Embryonic facial prominence (tissue), 1 donor: ENCODE measurements around the gene DAPK2.

ENCODE experiments used
- DNase-seq: peaks from one replicate; pipeline ENCODE4 v3.0.0-alpha.2; 2016; ENCODE audit errors: extremely low spot score

DAPK2 gene

DNA sequence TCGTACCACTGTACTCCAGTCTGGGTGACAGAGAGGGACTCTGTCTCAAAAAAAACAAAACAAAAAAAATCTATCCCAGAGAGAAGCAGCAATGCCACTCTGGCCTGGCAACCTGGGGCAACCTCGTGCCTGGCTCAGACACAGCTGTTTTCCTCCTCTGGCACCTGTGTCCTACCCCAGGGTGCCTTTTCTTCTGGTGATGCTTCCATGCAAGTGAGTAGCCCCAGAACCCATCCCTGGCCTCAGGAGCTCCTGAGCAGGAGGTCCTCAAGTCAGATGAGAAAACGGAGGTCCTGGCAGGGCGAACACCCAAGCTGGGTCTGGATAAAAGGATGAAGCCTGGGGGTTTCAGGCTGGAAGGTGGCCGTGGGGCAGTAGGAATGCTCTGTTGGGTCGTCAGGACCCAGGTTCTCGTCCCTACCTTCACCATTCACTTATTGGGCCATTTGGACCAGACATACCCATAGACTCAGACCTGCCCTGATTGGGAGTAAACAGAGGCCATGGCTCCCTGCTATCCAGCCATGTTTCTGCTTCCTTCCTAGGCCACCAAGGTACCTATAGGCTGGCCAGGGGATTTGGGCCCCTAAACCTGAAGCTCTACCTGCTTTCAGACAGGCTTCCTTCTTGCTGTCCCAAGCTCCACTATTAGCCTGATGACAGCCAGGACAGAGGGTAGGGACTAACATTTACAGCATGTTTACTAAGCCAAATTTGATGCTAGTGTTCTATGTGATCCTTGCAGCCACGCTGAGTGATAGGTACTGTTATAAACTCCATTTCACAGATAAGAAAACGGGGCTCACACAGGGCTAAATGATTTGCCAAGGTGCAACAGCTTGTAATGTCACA, 102.2 kb downstream of the DAPK2 start:
- no peak for DNase-seq

DNA sequence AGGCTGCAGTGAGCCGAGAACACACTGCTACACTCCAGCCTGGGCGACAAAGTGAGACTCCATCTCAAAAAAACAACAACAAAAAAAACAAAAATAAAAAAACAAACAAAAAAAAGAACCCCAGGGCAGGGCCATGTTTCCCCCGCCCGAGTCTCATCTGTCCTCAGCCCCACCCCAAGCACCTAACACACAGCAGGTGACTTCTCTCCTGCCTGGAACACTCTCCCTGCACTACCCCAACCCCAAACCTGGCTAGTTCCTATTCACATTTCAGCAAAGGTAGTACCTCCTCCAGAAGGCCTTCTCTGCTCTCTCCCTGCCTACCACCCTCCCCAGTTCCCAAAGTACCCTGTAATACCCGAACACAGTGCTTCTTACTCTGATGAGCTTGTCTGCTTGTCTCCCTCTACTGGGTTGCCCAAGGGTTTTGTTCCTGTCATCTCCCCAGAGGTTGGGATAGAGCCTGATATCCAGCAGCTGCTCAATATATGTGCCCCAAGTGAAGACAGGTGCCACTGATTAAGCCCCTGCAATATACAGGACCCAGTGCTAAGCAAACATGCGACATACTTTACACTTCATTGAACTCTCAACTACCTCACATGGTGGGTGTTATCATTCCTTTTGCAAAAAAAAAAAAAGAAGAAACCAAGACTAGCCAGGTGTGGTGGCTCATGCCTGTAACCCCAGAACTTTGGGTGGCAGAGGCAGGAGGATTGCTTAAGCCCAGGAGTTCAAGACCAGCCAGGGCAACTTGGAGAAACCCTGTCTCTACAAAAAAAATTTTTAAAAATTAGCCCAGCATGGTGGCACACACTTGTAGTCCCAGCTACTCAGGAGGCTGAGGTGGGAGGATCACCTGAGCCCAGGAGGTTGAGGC, 103.6 kb downstream of the DAPK2 start:
- no peak for DNase-seq

DNA sequence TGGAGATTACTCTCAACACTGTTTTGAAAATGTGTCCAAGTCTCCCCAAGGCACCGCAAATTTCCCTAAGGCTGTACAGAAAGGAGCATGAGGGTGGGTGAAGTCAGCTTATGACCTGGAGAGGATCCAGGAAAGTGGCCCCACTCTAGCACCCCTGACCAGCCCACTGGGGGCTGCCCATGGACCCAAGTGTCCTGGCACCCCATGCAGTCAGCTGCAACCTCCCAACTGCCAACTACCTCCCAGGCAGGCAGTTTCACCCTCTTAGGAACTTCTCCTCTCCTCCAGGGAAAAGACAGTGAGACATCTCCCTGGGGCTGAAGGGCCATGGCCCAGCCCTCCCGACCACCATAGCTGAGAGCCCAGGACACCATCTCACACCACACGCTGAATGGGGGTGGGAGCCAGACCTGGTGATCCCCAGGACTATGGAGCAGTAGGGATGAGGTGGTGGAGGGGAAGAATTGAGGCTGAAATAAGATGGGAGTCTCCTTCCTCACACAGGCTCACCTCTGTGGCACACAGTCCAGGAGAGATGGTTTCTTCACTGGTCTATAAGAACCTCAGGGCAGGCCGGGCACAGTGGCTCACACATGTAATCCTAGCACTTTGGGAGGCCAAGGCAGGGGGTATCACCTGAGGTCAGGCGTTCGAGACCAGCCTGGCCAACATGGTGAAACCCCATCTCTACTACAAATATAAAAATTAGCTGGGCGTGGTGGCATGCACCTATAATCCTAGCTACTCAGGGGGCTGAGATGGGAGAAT, 104.4 kb downstream of the DAPK2 start:
- DNase-seq: no peak

DNA sequence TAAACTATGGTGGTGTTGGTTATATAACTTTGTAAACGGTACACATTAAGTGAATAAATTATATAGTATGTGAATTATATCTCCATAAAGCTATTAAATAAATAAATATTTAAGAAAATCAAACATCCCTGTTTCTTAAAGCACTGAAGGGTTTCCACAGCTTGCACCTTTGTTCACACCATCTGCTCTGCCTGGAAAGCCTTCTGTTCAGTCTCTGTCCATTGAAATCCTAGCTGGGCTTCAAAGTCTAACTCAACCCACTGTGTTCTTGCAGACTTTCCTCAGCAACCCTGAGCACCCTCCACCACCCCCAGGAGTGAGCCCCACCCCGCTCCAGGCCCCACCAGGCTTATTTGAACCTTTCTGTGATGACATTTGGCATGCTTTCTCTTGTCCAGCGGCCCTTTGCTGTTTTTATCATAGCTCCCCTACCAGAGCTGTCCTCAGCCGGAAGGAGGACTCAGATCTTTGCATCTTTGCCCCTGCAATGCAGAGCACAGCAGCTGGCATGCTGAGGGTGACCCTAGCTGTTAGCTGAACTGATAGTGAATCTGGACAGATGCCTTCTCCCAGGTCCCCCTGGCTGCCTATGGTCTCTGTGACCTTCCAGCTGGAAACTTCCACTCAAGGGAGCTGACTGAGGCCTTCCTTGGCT, 105.2 kb downstream of the DAPK2 start:
- no peak for DNase-seq

DNA sequence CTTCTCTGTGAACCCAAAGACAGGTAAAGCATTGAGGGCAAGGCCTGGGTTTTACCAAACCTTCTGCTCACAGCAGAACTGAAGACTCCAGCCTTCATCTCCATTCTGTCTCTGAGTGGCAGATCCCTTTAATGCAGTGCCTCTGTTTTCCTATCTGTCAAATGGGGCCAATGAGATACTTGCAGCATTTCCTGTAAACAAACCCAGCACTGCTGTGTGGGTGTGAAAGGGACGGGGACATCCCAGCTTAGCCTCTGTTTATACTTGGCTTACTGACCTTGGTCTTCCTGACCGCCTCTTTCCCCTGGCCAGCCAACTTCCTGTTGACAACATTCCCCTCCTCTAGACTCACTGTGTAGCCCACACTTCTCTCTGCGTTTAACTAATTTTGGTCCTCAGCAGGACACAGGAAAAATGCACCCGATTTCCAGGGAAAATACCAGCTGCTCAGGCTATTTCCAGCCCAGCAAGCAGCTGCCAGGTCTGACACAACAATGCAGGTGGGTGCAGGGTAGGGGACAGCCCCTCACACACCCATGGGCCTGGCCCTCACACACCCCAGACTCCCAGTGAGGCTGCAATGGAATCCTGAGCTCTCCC, 106.7 kb downstream of the DAPK2 start:
- no peak for DNase-seq

DNA sequence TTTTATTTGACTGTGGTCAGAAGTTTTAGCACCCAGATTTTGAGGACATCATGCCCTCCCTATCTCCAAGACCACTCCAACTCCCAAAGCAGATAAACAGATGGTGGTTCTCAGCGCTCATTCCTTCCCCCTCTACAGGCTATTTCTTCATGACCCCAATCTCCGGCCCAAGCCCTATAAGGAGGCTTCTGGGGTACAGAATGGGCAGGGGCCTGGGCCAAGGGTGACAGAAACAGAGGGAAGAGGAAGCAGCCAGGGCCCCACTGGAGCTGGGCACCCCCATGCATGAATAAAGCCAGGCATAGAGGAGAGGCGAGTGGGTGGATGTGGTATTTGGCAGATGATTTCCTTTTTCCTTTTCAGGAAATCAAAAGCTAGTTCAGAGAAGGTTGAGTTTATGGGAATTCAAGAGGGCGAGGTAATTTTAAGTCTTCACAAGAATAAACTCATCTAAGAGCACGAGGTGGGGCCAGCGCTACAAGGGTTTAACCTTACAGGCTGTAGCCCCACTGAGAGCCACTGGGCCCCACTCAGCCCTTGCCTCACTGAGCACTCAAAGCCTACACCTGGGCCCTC, 107.7 kb downstream of the DAPK2 start:
- DNase-seq: no peak

DNA sequence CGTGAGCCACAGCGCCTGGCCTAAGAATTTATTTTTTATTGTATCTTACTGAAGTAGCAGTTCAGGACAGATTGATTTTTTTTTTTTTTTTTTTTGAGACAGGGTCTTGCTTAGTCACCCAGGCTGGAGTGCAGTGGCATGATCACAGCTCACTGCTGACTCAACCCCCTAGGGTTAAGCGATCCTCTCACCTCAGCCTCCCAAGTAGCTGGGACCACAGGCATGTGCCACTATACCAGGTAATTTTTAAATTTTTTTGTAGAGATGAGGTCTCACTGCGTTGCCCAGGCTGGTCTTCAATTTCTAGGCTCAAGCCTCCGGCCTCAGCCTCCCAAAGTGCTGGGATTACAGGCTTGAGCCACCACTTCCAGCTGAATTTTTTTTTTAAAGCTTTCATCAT, 112.8 kb downstream of the DAPK2 start:
- no peak for DNase-seq

DNA sequence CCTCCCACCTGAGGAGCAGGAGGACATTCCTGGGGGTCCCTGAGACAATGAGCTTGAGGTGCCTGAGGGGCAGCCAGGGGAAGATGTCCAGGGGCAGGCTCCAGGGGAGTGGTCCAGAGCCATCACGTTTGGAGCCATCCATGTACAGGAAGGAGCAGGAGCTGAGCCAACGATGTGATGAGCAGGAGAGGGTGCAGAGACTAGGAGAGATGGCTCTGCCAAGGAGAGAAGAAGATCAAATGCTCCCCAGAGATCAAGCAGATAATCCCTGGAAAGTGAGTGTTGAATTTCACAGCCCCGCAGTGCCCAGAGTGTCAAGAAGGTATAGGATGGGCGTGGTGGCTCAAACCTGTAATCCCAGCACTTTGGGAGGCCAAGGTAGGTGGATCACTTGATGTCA, 114.7 kb downstream of the DAPK2 start:
- no peak for DNase-seq

DNA sequence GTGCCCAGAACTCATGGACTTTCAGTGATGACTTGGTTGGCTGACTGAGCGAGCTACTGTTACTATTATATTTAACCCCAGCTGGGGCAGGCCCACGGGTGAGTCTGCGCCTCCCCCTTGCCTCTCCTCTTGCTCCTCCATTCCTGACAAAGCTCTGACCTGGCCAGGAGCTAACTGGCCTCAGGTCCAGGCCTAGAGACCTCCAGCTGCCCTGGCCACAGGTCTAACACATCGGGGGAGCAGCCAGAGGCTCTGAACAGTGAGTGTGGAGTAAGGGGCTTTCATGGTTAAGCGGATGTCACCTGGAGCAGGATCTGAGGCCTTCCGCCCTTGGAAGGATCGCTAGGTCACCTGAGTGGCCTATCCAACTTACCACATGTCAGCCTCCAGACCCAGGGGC, 116.3 kb downstream of the DAPK2 start:
- DNase-seq: no peak

DNA sequence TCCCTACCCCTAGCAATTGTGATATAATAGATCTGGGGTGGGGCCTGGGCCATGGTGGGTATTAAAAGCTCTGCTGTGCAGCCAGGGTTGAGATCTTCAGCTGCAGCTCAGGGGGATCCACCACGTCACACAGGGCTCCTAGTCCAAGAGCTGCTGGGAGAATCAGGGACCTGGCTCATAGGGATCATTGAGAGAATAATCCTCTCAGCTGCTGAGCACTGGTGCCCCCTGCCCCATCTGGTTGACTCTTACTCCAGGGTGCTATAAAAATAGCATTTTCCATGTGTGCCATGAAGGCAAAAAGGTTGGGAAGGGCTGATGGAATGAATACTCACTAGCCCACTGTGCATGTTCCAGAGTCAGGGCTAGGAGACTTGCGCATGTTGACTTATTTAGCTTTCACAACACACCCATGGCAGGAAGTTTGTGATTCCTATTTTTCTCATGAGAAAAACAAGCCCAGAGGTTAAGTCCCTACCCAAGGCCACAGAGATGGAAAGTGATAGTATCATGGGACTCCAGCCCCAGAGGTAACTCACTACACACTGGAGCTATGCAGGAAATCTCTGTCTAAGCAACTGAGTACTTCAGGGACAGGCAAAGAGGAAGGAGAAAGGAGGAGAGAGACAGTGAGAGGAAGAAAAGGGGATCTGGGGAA, 118.0 kb downstream of the DAPK2 start:
- DNase-seq: no peak

DNA sequence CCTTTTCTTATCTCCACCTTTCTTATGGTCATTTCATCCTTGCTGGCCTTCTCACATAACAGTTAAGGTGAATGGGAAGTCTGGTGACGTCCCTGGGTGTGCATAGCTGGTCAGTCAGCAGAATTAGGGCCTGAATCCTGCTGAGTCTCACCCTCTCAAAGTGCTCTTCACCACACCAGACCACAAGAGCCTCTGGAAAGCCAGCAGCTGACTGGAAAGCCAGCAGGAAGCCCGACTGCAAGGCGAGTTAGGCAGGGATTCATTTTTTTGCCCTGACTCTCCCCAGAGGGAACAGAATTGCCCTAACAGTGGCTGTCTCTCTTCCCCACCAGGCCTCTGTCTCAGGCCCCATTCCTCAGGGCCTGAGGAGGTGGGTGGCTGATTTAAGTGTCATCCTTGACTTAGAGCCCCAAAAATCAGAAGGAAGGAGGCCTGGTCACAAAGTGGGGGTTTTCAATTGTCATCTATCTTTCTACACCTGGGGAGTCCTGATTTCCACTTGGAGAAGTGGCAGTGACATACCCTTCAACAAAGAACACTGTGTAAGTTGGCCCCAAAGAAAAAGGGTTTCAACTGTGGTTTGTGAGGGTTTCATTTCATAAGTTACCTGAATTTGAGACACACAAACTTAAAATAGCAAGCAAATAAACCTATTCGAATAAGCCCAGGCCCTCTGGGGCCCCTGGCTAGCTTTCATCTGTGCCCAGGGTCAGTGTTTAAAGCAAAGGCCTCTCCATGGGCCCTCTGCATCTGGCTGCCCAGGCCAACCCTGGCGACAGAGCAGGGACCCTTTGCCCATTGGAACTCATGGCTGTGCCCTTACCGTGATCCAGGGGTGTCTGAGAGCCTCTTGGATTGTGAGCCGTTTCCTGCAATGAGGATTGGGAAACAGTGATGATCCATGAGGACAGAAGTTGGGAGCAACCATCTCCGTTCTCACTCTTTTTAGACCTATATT, 122.0 kb downstream of the DAPK2 start:
- no peak for DNase-seq

DNA sequence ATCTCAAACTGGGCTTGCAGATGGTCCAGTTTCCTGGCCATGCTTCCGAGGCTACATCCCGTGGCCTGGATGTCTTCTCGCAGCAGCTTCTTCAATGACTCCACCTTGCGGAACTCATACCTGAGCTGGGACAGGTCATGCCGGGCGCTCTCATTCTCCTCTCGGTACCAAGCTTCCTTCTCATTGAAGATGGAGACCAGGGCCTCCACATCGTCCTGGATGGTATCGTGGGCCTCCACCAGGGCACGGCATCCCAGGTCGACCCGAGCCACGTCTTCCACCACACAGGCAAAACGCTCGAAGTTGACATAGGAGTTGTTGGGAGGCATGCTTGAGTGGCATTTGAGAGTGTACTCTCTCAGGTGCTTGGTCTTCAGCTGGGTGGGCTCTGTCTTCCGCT, 123.4 kb downstream of the DAPK2 start:
- no peak for DNase-seq

DNA sequence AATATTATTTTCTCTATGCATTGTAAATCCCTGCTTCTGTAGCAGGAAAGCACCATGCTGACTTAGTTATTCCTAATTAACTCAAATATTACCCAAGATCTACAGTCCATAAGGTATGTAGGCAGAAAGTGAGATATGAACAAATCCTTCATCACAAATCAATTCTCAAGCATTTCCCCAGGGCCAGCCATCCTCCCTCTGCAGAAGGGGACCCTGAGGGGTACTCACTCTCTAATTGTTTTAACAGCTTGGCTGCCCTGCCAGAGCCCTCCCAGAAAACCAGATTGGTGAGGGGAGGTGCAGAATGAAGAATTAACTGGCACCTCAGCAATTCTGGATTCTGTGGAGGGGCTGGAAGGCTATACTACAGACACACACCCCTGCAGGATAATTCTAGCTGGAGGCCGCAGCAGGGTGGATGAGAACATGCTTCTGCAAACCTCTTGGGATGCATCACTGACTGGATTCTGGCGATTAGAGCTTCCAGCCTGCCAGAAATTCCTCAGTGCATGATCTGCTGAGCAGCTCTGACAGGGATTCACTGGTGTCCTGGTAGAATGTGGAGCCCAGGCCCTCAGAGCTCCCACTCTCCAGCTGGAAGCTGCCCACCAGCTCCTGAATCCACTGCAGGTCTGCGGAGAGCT, 123.9 kb downstream of the DAPK2 start:
- no peak for DNase-seq

DNA sequence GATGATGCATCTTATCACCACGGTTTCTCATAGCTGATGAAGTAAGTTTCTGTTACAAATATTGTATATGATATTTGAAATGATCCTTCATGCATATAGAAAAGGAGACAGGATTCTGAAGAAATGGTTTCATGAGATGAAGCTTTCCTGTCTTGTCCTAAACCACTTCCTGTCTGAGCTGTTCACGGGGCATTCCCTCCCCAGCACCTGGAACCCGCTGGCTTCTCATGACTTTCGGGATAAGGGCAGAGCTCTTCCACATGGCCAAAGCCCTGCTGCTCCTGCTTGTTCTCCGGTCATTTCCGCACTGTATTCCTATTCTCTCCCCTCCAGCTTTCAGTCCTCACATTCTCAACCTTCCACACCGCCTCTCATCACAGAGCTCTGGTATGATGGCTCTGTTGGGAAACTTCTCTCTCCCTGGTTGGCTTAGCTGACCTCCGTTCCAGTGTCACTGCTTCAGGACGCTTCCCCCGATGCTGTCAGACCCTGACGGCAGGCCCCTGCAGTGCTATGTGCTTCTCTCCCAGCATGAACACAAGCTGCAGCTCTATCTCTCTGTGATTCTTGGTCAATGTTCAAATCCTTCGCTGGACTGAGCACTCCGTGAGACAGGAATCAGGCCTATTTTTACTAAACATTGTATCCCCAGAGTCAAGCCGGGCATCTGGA, 125.6 kb downstream of the DAPK2 start:
- no peak for DNase-seq

DNA sequence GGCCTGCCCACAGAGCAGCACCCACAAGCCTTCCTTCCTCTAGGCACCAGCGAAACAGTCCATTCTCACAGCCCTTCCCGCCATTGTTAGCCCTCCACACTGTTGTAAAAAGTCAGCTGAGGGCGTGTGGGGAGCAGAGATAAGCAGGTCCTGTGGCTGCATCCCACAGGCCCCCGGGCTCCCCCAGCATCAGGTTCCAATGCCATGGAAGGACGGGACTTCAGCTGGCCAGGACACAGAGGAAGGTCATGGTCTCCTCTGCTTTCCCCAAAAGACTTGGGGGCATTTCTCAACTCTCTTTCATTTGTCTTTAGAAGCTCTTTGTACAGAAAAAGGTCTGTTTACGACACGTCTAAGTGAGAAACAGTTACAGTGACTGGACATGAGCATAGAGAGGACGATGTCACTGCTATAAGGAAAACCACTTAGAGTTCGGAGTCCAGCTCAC, 127.4 kb downstream of the DAPK2 start:
- no peak for DNase-seq

DNA sequence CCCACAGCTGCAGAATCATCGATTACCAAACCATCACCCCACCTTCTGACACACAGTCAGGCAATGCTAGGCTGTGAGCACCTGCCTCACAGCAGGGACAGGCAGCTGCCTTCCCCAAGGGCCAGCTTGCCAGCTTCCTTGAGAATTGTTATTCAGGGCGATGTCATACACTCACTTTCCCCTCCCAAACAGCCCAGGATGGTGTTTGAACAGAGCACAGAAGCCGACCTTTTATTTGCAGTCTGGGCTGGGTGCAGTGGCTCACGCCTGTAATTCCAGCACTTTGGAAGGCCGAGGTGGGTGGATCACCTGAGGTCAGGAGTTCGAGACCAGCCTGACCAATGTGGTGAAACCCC, 128.0 kb downstream of the DAPK2 start:
- no peak for DNase-seq

DNA sequence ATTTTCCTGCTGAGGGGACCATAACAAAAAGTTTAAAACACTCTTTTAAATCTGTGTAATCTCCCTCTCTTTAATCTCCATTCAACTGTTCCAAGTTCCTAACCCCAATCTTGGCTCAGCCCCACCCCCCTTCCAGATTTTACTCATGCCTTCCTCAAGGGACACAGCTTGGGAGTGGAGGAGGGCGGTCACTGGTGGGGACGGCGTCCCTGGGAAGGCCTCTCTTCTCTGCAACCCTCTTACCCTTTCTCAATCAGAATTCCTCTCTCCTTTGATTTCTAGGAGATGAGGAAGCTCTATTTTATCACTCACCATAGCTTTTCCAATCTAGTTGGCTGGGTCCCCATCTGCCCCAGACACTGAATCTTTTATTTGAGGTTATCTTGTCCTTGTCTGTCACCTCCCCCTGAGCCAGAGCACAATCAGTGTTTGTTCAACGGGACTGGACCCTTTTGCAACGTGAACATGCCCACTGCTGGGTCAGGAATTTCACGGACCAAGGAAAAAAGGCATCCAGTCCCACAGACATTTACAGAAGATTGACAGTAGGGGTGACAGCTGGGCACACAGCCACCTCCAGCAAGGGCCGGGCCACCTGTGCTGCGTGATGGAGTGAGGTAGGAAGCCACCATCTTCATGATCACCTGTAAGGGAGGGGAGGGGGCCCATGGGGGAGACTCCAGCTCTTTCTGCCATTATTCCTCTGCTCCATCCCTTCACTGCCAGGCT, 128.5 kb downstream of the DAPK2 start:
- no peak for DNase-seq
